ENCODE data around the gene BLOC1S4. TPM values are rescaled to one million over a fixed set of nuclear protein-coding genes. Genes with fewer than 3 reads are reported as not detected.
"Not testable (repeated sequence)": the region's sequence is repeated elsewhere in the genome, so short reads cannot be mapped to it uniquely, and the experiment has no call there.

BLOC1S4 gene
- total RNA-seq, 2 experiments from 2014 or later, result 21.8 to 22.3 TPM

DNA sequence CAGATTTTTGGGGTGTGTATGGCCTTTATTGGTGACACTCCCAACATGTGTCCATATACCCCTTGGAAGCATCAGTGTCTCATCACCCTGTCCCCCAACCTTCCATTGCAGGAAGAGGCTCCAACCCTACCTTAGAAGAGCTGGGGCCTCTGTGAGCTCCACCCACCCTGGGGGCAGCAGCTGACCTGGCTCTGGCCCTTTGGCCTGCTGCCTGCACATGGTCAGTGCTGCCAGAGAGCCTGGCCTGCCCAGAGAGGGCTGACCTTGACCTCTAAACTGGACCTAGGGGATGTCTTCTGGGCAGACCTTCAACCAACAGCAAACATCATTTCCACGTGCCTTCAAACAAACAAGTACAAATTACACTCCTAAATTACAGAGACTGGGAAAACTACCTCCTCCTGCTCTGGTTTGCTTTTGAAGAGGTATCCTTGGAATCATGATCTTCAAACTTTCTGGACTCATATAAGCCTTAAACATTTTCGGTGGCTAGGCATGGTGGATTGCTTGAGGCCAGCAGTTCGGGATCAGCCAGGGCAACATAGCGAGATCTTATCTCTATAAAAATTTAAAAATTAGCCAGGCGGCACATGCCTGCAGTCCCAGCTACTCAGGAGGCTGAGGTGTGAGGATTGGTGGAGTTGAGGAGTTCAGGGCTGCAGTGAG is 39.2 kb downstream of the BLOC1S4 start:
- Mint-ChIP-seq H3K4me3 (no peak overlapping the region), H3K36me3 (no peaks in the 10 kb centered on the region), H3K4me1 (peaks cover 17% of the 10 kb centered on the region), H3K27me3 (peaks cover 3% of the 10 kb centered on the region), H3K9me3 (ENCODE audit: low read depth) (no peaks in the 10 kb centered on the region), H3K27ac (no peak overlapping the region)
- CTCF ChIA-PET, result interaction anchor here (1.1 kb wide), 1 partner anchor 288 kb away, joined by 3 read pairs; the partner anchor contains the start of gene TADA2B
- no peak for DNase-seq
- ATAC-seq, result no peak

DNA sequence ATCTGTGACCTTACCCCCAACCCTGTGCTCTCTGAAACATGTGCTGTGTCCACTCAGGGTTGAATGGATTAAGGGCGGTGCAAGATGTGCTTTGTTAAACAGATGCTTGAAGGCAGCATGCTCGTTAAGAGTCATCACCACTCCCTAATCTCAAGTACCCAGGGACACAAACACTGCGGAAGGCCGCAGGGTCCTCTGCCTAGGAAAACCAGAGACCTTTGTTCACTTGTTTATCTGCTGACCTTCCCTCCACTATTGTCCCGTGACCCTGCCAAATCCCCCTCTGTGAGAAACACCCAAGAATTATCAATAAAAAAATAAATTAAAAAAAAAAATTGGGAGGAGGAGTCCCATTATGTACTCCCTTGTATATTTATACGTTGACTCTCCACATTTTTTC is 40.4 kb downstream of the BLOC1S4 start:
- DNase-seq; H3K36me3 Mint-ChIP-seq; H3K9me3 Mint-ChIP-seq (ENCODE audit: low read depth); H3K27ac Mint-ChIP-seq; ATAC-seq; H3K4me1 Mint-ChIP-seq; H3K4me3 Mint-ChIP-seq; H3K27me3 Mint-ChIP-seq: not testable (repeated sequence)
- CTCF ChIA-PET, result interaction anchor here (1.2 kb wide), 1 partner anchor 36 kb away, joined by 3 read pairs; no protein-coding TSS in a partner anchor

DNA sequence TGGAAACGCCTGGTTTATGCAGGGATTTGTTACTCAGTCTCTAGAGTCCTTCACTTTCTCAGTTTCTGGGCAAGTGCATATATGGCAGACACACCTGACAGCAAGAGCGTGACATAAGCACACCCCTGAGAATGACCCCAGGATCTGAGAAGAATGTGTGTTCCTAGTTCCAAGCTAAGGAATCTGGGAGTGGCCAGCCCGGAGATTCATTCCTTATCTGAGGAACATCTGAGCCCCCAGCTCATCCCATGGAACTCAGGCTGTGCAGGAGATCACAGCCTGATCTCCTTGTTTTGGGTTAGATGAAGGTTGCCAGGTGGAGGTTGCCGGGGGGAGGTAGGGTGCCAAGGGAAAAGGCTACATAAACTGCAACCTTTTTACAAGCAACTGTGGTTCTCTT is 42.8 kb downstream of the BLOC1S4 start:
- CTCF ChIA-PET, result interaction anchor here (0.7 kb wide), 1 partner anchor 115 kb away, joined by 3 read pairs; no protein-coding TSS in a partner anchor
- no peaks in the 10 kb centered on the region for H3K36me3 Mint-ChIP-seq
- peaks cover 4% of the 10 kb centered on the region for H3K4me1 Mint-ChIP-seq
- peaks cover 3% of the 10 kb centered on the region for H3K27me3 Mint-ChIP-seq
- DNase-seq (no peak), ATAC-seq (no peak)
- H3K4me3 Mint-ChIP-seq, result no peak overlapping the region
- no peak overlapping the region for H3K27ac Mint-ChIP-seq
- H3K9me3 Mint-ChIP-seq (ENCODE audit: low read depth), result no peaks in the 10 kb centered on the region

DNA sequence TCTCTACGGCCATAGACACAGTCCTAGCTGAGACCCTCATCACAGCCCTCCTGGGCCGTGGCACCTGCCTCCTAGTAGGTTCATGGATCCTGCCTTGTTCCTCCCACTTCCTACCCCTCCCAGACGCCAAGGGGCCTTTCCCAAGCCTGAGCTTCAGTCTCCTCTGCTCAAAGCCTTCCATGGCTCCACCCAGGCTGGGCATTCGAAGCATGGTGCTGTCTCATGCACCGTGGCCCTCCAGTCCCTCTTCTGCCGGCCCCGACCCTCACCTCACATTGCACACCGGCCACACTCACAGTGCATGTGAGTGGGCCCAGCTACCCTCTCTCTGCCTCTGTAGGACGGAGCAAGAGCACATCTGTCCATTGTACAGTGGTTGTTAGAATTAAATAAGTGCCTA is 44.9 kb downstream of the BLOC1S4 start:
- CTCF ChIA-PET, result interaction anchor here (1.8 kb wide), 1 partner anchor 41 kb away, joined by 6 read pairs; no protein-coding TSS in a partner anchor
- Mint-ChIP-seq H3K9me3 (ENCODE audit: low read depth) (no peaks in the 10 kb centered on the region), H3K36me3 (no peaks in the 10 kb centered on the region), H3K4me3 (no peak overlapping the region), H3K27ac (no peak overlapping the region), H3K27me3 (peaks cover 3% of the 10 kb centered on the region), H3K4me1 (peaks cover 4% of the 10 kb centered on the region)
- no peak for ATAC-seq
- DNase-seq, result no peak

DNA sequence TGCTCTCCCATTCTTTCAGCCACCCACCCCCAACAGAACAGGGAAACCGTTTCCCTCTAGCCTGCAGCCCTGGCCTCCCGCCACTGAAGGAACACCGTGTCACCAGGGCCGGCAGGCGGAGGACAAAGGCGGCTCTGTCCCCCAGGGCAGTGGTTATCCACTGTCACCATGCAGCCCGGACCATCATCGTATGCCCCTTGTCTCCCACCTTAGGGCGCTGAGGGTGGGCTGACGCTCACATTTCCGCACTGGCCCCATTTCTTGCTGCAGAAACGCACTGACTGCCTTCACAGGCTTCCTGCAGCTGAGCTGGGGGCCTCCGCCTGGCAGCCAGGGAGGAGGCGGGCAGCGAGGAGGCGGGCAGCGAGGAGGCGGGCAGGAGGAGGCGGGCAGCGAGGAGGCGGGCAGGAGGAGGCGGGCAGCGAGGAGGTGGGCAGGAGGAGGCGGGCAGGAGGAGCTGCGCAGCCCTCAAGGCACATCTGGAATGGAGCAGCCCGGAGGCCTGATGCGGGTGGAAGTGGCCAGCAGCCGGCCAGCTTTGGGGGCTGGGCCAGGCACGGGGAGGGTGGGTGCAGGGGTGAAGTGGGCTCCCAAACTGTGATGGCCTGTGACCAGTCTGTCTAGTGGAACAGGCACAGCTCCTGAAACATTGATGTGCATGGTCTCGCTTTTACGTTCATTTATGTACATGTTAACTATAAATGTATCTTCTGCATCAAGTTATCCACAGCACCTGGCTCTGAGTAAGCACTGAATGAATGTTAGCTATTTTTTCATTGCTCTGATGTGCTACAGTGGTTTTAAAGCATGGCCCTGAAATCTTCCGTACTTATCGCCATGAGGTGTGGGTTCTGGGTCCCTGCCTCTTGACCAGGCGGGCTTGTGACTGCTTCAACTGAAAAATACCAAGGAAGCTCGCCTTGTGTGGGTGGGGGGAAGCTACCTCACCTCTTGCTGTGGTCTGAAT is 46.0 kb downstream of the BLOC1S4 start:
- Mint-ChIP-seq H3K4me3 (no peak overlapping the region), H3K27me3 (peaks cover 3% of the 10 kb centered on the region), H3K9me3 (ENCODE audit: low read depth) (no peaks in the 10 kb centered on the region), H3K27ac (no peak overlapping the region), H3K4me1 (peaks cover 4% of the 10 kb centered on the region), H3K36me3 (no peaks in the 10 kb centered on the region)
- DNase-seq (no peak), ATAC-seq (peak; percentile 27)
- CTCF ChIA-PET, result interaction anchor here (1.6 kb wide), 1 partner anchor 112 kb away, joined by 6 read pairs; no protein-coding TSS in a partner anchor

DNA sequence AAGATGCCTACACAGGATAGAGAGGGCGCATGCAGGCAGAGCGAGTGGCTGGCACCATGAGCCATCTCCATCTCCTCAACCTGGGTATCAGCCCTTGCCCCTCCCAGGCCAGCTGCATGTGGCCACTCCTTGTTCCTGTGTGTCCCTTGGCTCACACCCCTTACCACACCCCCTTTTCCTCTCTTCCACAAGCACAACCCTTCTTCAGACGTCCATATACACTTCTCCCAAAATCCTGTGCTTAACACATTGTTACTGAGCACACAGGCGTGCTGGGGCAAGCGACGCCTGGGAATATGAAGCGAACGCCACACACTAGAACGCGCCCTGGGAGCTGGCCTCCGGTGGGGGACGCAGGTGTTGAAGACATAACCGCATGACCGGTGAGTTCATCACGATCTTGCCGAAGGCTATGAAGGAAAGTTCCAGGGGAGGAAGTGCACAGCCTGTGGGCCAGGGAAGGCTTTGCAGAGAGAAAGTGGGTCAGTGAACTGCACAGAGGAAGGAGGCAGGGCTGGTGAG is 47.4 kb downstream of the BLOC1S4 start:
- H3K36me3 Mint-ChIP-seq, result no peaks in the 10 kb centered on the region
- H3K9me3 Mint-ChIP-seq (ENCODE audit: low read depth), result no peaks in the 10 kb centered on the region
- peaks cover 3% of the 10 kb centered on the region for H3K27me3 Mint-ChIP-seq
- H3K4me1 Mint-ChIP-seq, result peaks cover 4% of the 10 kb centered on the region
- no peak overlapping the region for H3K27ac Mint-ChIP-seq
- CTCF ChIA-PET, result interaction anchor here (1.6 kb wide), 1 partner anchor 110 kb away, joined by 6 read pairs; no protein-coding TSS in a partner anchor
- H3K4me3 Mint-ChIP-seq, result no peak overlapping the region
- DNase-seq (no peak), ATAC-seq (no peak)

DNA sequence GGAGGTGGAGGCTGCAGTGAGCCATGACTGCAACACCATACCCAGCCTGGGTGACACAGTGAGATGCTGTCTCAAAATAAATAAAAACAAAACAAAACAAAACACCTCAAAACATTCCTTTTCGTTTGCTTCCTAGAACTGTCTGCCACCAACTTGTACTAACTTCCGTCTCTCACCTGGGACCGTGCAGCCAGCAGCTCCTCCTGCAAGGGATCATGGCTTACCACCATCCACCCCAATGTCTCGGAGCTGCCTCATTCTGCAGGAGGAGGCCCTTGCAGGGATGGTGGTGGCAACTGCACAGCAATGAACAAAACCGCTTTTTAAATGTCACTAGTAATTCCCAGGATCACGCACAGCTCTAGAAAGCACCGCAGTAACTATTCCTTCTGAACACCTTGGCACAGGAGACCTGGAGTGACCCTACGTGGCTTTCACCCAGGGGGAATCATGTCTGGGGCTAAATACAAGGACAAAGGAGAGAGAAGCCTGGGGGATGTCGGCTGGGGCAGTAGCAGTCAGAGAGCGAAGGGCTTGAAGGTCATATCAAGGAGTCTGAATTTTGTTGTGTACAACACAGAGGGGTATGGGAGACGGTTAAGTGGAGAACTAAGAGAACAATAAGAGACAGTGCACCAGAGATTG is 49.1 kb downstream of the BLOC1S4 start:
- H3K9me3 Mint-ChIP-seq (ENCODE audit: low read depth), result no peaks in the 10 kb centered on the region
- no peak overlapping the region for H3K4me3 Mint-ChIP-seq
- H3K27me3 Mint-ChIP-seq, result no peaks in the 10 kb centered on the region
- no peak overlapping the region for H3K27ac Mint-ChIP-seq
- CTCF ChIA-PET, result no interaction called here
- DNase-seq, result no peak
- ATAC-seq, result no peak
- H3K36me3 Mint-ChIP-seq, result no peaks in the 10 kb centered on the region
- H3K4me1 Mint-ChIP-seq, result peaks cover 15% of the 10 kb centered on the region

DNA sequence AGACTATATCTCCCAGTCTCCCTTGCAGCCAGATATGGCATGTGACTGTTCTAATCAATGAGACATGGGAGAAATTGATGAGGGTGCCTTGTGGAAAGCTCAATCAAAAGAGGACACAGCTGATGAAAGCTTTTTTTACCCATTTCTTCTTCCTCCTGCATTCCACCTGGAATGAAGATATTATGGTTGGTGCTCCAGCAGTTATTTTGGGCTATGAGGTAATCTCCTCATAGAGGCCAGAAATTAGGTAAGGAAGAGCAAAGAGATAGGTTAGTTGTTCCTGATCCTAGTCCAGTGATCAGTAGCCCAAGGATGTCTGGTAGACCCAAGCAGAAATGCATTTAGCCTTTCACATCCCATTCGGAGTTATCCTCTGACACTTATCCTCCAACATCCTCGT is 49.7 kb downstream of the BLOC1S4 start:
- Mint-ChIP-seq H3K36me3 (no peaks in the 10 kb centered on the region), H3K4me1 (peaks cover 15% of the 10 kb centered on the region), H3K27ac (no peak overlapping the region), H3K9me3 (ENCODE audit: low read depth) (no peaks in the 10 kb centered on the region), H3K4me3 (no peak overlapping the region), H3K27me3 (no peaks in the 10 kb centered on the region)
- no peak for ATAC-seq
- CTCF ChIA-PET, result no interaction called here
- no peak for DNase-seq

Other genes starting within 250 kb of the BLOC1S4 start
- not detected for gene PPP2R2C, start 243.6 kb upstream of the BLOC1S4 start, total RNA-seq
- 10 to 100 TPM; 28.0 to 33.1 TPM for gene MAN2B2, start 141.0 kb upstream of the BLOC1S4 start, total RNA-seq
- 100 to 1,000 TPM; 109 to 122 TPM for gene MRFAP1, start 75.5 kb upstream of the BLOC1S4 start, total RNA-seq
- 1 to 10 TPM; 1.3 to 5.6 TPM for gene S100P, start 22.3 kb upstream of the BLOC1S4 start, total RNA-seq
- gene MRFAP1L1, start 6.3 kb upstream of the BLOC1S4 start, total RNA-seq, result 10 to 100 TPM; 60.7 to 61.9 TPM
- 10 to 100 TPM; 17.5 to 19.8 TPM for gene KIAA0232, start 66.6 kb downstream of the BLOC1S4 start, total RNA-seq
- 10 to 100 TPM; 49.0 to 49.1 TPM for gene TBC1D14, start 193.7 kb downstream of the BLOC1S4 start, total RNA-seq

Data from activated CD8-positive, alpha-beta memory T cell treated with anti-CD3 and anti-CD28 coated beads, Interleukin-2, amount 10 ng/mL, durations not matched to agents 7 days and 5 days (primary cell).